Stimulated activated CD4-positive, alpha-beta T cell treated with anti-CD3 and anti-CD28 coated beads, Interleukin-12 subunit alpha, Interleukin-12 subunit beta, amount 100 ng/mL, for 24 hours (primary cell): ENCODE data around the gene FAM111B.
"Not testable (repeated sequence)": the region's sequence is repeated elsewhere in the genome, so short reads cannot be mapped to it uniquely, and the experiment has no call there.

Experiments used
- DNase-seq, 2 experiments: peaks; one replicate each; pipeline ENCODE4 v3.0.0-alpha.2; 2020; ENCODE audit warnings: low read depth in 2 of 2

The FAM111B gene

GRCh38 chr11:59097938-59098337 lies 9.1 kb upstream of the FAM111B start:
- not testable (repeated sequence) for DNase-seq

- DNase-seq, result peak; percentile 34 to 60
Observed at GRCh38 chr11:59102259-59102765, 4.7 kb upstream of the FAM111B start.

- not testable (repeated sequence) for DNase-seq
Observed at GRCh38 chr11:59107721-59108120, 684 bp downstream of the FAM111B start.

- DNase-seq, result no peak
Observed at GRCh38 chr11:59112494-59112893, 5.5 kb downstream of the FAM111B start.

GRCh38 chr11:59114344-59114743 lies 7.3 kb downstream of the FAM111B start:
- no peak for DNase-seq

- DNase-seq, result no peak
Observed at GRCh38 chr11:59115553-59115952, 8.5 kb downstream of the FAM111B start.

GRCh38 chr11:59117774-59118173 lies 10.7 kb downstream of the FAM111B start:
- no peak for DNase-seq

GRCh38 chr11:59119826-59120225 lies 12.8 kb downstream of the FAM111B start:
- DNase-seq, result no peak

GRCh38 chr11:59135648-59136461 lies 28.8 kb downstream of the FAM111B start:
- peak; percentile 75 to 86 for DNase-seq

- not testable (repeated sequence) for DNase-seq
Observed at GRCh38 chr11:59136551-59136950, 29.5 kb downstream of the FAM111B start.

- DNase-seq, result no peak
Observed at GRCh38 chr11:59137190-59137589, 30.2 kb downstream of the FAM111B start.

GRCh38 chr11:59138643-59139042 lies 31.6 kb downstream of the FAM111B start:
- DNase-seq, result no peak

- no peak for DNase-seq
Observed at GRCh38 chr11:59141191-59141590, 34.2 kb downstream of the FAM111B start.

- DNase-seq, result no peak
Observed at GRCh38 chr11:59141673-59142460, 34.8 kb downstream of the FAM111B start.

GRCh38 chr11:59142530-59143507 lies 35.8 kb downstream of the FAM111B start, which contains the start of gene FAM111A:
Gene FAM111A, plus strand, starts transcription at chr11:59142856. Its CDS starts 6,017 bp downstream, at chr11:59148873.
- DNase-seq, result peak; percentile 65 to 77

- DNase-seq, result no peak
Observed at GRCh38 chr11:59144096-59144495, 37.1 kb downstream of the FAM111B start.

- DNase-seq, result peak; percentile 43 to 70
Observed at GRCh38 chr11:59144579-59145345, 37.7 kb downstream of the FAM111B start.

- DNase-seq, result no peak
Observed at GRCh38 chr11:59145534-59145933, 38.5 kb downstream of the FAM111B start.

- DNase-seq, result no peak
Observed at GRCh38 chr11:59151761-59152160, 44.7 kb downstream of the FAM111B start.

GRCh38 chr11:59152312-59152951 lies 45.4 kb downstream of the FAM111B start:
- no peak for DNase-seq
